ENCODE data around the gene DOCK6.

The DOCK6 gene

GRCh38 chr19:11159598-11160439 is 102.5 kb downstream of the DOCK6 start:
- Histone ChIP-seq H4K20me1 (ENCODE audit: insufficient read depth, low read length) (no peaks in the 10 kb centered on the region), H3F3A (ENCODE audit: insufficient read depth, low read length) (no peaks in the 10 kb centered on the region), H3K79me2 (ENCODE audit: low read length) (peaks cover 8% of the 10 kb centered on the region), H3K9me2 (replicated peaks; ENCODE audit: insufficient read depth, low read length) (no peaks in the 10 kb centered on the region), H3K27me3 (replicated peaks; ENCODE audit: insufficient read depth, low read length) (no peaks in the 10 kb centered on the region), H3K9me3 (replicated peaks; ENCODE audit: insufficient read depth, low read length) (no peaks in the 10 kb centered on the region), H3K4me1 (ENCODE audit: low read length) (peaks cover 5% of the 10 kb centered on the region; the same call in 1 of the 2 replicates), H3K9ac (ENCODE audit: low read length) (no peak overlapping the region), H2AFZ (ENCODE audit: low read length) (no peak overlapping the region), H3K36me3 (replicated peaks; ENCODE audit: insufficient read depth, low read length) (no peaks in the 10 kb centered on the region), H3K27ac (ENCODE audit: low read length) (no peak overlapping the region), H3K4me2 (ENCODE audit: low read depth, low read length) (no peak overlapping the region), H3K4me3 (ENCODE audit: low read length) (no peak overlapping the region)
- DNase-seq: no peak
- TF ChIP-seq CTCF (IDR thresholded peaks at IDR 0.05; ENCODE audit: low read length) (no peak), EZH2phosphoT487 (IDR thresholded peaks at IDR 0.05; ENCODE audit: low read length) (no peak), EZH2 (optimal IDR thresholded peaks at IDR 0.05; ENCODE audit: low read depth, low read length) (no peak)

GRCh38 chr19:11155373-11156120 is 106.8 kb downstream of the DOCK6 start, which contains the start of gene SPC24:
TSS of gene SPC24 (minus strand) at chr19:11155782. CDS start at chr19:11155776, 6 bp downstream.
- no peaks in the 10 kb centered on the region for H4K20me1 ChIP-seq (ENCODE audit: insufficient read depth, low read length)
- H3K79me2 ChIP-seq (ENCODE audit: low read length): peaks cover 45% of the 10 kb centered on the region
- peak; percentile 99 for DNase-seq
- no peaks in the 10 kb centered on the region for H3K9me2 ChIP-seq (replicated peaks; ENCODE audit: insufficient read depth, low read length)
- H3F3A ChIP-seq (ENCODE audit: insufficient read depth, low read length): no peaks in the 10 kb centered on the region
- H3K4me3 ChIP-seq (ENCODE audit: low read length): peak within 1 kb of the TSS; percentile 98
- peaks cover 10% of the 10 kb centered on the region; the same call in 1 of the 2 replicates for H3K4me1 ChIP-seq (ENCODE audit: low read length)
- no peaks in the 10 kb centered on the region for H3K27me3 ChIP-seq (replicated peaks; ENCODE audit: insufficient read depth, low read length)
- H3K4me2 ChIP-seq (ENCODE audit: low read depth, low read length): peak within 1 kb of the TSS; percentile 90
- H3K9ac ChIP-seq (ENCODE audit: low read length): peak within 1 kb of the TSS; percentile 90
- peak within 1 kb of the TSS; percentile 93 for H2AFZ ChIP-seq (ENCODE audit: low read length)
- H3K27ac ChIP-seq (ENCODE audit: low read length): peak within 1 kb of the TSS; percentile 7; the same call in 1 of the 2 replicates
- no peaks in the 10 kb centered on the region for H3K9me3 ChIP-seq (replicated peaks; ENCODE audit: insufficient read depth, low read length)
- TF ChIP-seq CTCF (IDR thresholded peaks at IDR 0.05; ENCODE audit: low read length) (no peak), EZH2 (optimal IDR thresholded peaks at IDR 0.05; ENCODE audit: low read depth, low read length) (no peak), EZH2phosphoT487 (IDR thresholded peaks at IDR 0.05; ENCODE audit: low read length) (no peak)
- H3K36me3 ChIP-seq (replicated peaks; ENCODE audit: insufficient read depth, low read length): no peaks in the 10 kb centered on the region

- no peak for TF ChIP-seq EZH2phosphoT487 (IDR thresholded peaks at IDR 0.05; ENCODE audit: low read length)
Observed at GRCh38 chr19:11154683-11155047, 107.7 kb downstream of the DOCK6 start.

More at GRCh38 chr19:11154683-11155047, 107.7 kb downstream of the DOCK6 start:
- Histone ChIP-seq H3K27ac (ENCODE audit: low read length) (no peak overlapping the region), H4K20me1 (ENCODE audit: insufficient read depth, low read length) (no peaks in the 10 kb centered on the region), H3K36me3 (replicated peaks; ENCODE audit: insufficient read depth, low read length) (no peaks in the 10 kb centered on the region), H3K9ac (ENCODE audit: low read length) (peak overlapping the region; percentile 90; the same call in 1 of the 2 replicates), H3K9me2 (replicated peaks; ENCODE audit: insufficient read depth, low read length) (no peaks in the 10 kb centered on the region), H3F3A (ENCODE audit: insufficient read depth, low read length) (no peaks in the 10 kb centered on the region), H3K27me3 (replicated peaks; ENCODE audit: insufficient read depth, low read length) (no peaks in the 10 kb centered on the region), H3K9me3 (replicated peaks; ENCODE audit: insufficient read depth, low read length) (no peaks in the 10 kb centered on the region), H2AFZ (ENCODE audit: low read length) (0 out of 2 replicates have a peak overlapping the region, but pooled peaks have one; percentile 89), H3K79me2 (ENCODE audit: low read length) (peaks cover 47% of the 10 kb centered on the region), H3K4me1 (ENCODE audit: low read length) (peaks cover 10% of the 10 kb centered on the region; the same call in 1 of the 2 replicates), H3K4me2 (ENCODE audit: low read depth, low read length) (peak overlapping the region; percentile 90), H3K4me3 (ENCODE audit: low read length) (peak overlapping the region; percentile 98)
- DNase-seq: no peak

All from MM.1S (cell line).